CD8-positive, alpha-beta memory T cell (primary cell): ENCODE results near the gene CAPSL. TPM values are rescaled to one million over a fixed set of nuclear protein-coding genes. Genes with fewer than 3 reads are reported as not detected.
A peak's percentile ranks its signal among the peaks of the same experiment; 100 is the strongest.

Experiments used
- CTCF ChIA-PET: fragments of 350-600 bp; sonication (Branson Sonifier 250); formaldehyde crosslinking; loops from one replicate; lab custom pipeline; 2021; ENCODE audit warnings: antibody characterized with exemption; lab: Charles Lee
- POLR2A ChIA-PET: fragments of 350-600 bp; sonication (Branson Sonifier 250); formaldehyde crosslinking; loops from one replicate; lab custom pipeline; 2021; ENCODE audit warnings: antibody characterized with exemption; lab: Charles Lee
- DNase-seq, 5 donors: peaks; one replicate each; pipeline versions ENCODE4 v3.0.0 to v3.0.0-alpha.2; 2020 to 2022; ENCODE audit warnings: mixed read lengths in 1 of 5
- H3K27ac ChIP-seq: one replicate; pipeline ENCODE4 v1.7.0; 2013; ENCODE audit warnings: low read depth, mild to moderate bottlenecking, low read length, moderate library complexity
- H3K27me3 ChIP-seq: 2 replicates; pipeline ENCODE4 v1.7.0; 2013; ENCODE audit warnings: low read length, mild to moderate bottlenecking; ENCODE audit not compliant: insufficient read depth, poor library complexity, severe bottlenecking
- H3K36me3 ChIP-seq: 2 replicates; pipeline ENCODE4 v1.7.0; 2013; ENCODE audit warnings: mild to moderate bottlenecking, low read length, moderate library complexity; ENCODE audit not compliant: insufficient read depth
- H3K4me1 ChIP-seq: 2 replicates; pipeline ENCODE4 v1.7.0; 2013; ENCODE audit warnings: mild to moderate bottlenecking, low read length, moderate library complexity; ENCODE audit not compliant: insufficient read depth
- H3K4me3 ChIP-seq: 2 replicates; pipeline ENCODE4 v1.7.0; 2013; ENCODE audit warnings: mild to moderate bottlenecking, low read length
- H3K9me3 ChIP-seq: 2 replicates; pipeline ENCODE4 v1.7.0; 2013; ENCODE audit warnings: mild to moderate bottlenecking, low read length
- H3K27ac Mint-ChIP-seq, 8 donors: one replicate each; pipeline ENCODE4 v1.8.0; 2020 to 2021; ENCODE audit warnings: mixed read lengths in 8 of 8, mild to moderate bottlenecking in 6 of 8, inconsistent platforms in 3 of 8, moderate library complexity in 3 of 8
- H3K27me3 Mint-ChIP-seq, 2 donors: one replicate each; pipeline ENCODE4 v1.8.0; 2020 to 2021; ENCODE audit warnings: mixed read lengths in 2 of 2, mild to moderate bottlenecking in 1 of 2, moderate library complexity in 1 of 2
- H3K36me3 Mint-ChIP-seq, 3 donors: one replicate each; pipeline ENCODE4 v1.8.0; 2020 to 2021; ENCODE audit warnings: mixed read lengths in 3 of 3, inconsistent platforms in 1 of 3, mild to moderate bottlenecking in 1 of 3
- H3K4me1 Mint-ChIP-seq, 3 donors: one replicate each; pipeline ENCODE4 v1.8.0; 2020 to 2021; ENCODE audit warnings: mixed read lengths in 3 of 3, inconsistent platforms in 1 of 3, mild to moderate bottlenecking in 1 of 3
- H3K4me3 Mint-ChIP-seq, 7 donors: one replicate each; pipeline ENCODE4 v1.8.0; 2020 to 2021; ENCODE audit warnings: mixed read lengths in 7 of 7, mild to moderate bottlenecking in 6 of 7, moderate library complexity in 4 of 7, inconsistent platforms in 2 of 7
- H3K9me3 Mint-ChIP-seq, 5 donors: one replicate each; pipeline ENCODE4 v1.8.0; 2020 to 2022; ENCODE audit warnings: mixed read lengths in 5 of 5, mild to moderate bottlenecking in 3 of 5, moderate library complexity in 2 of 5, inconsistent platforms in 1 of 5
- polyA plus RNA-seq: library from polyadenylated mRNA; unstranded; fragments of 300-500 nt; fragmentation: Illumina TruSeq; gene quantifications from one replicate; pipeline ENCODE4 v1.2.3, GENCODE V29; 2021
- total RNA-seq, 2 experiments: library from RNA; stranded (reverse); gene quantifications; one replicate each; pipeline ENCODE4 v1.2.3, GENCODE V29; 2021

CAPSL gene
- total and polyA plus RNA-seq, 3 experiments from 2014 or later, result 0.40 to 0.59 TPM; not detected in 1

DNA sequence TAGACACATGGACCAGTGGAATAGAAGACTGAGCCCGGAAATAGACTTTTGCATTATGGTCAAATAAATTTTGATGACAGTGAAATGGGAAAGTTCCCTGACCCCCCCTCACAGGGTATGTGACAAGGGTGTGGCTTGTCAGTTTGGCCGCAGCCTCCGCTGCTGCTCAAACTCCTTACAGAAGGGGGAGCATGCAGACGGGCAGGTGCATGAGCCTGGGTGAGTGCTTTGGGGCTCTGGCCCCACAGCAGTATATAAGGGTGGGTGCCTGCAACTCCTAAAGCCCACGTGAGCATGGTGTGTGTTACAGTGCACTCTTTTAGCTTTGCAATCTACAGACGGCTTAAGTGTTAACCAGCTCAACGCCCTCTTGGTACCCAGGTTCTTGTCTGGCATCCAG, 21.9 kb upstream of the CAPSL start:
- CTCF ChIA-PET, result no interaction called here
- Mint-ChIP-seq H3K4me3 (no peak overlapping the region), H3K27ac (no peak overlapping the region), H3K27me3 (peaks cover 27 to 89% of the 10 kb centered on the region in 2 donors), H3K4me1 (no peaks in the 10 kb centered on the region), H3K36me3 (peaks cover 0 to 7% (median 0%) of the 10 kb centered on the region in 3 donors), H3K9me3 (peaks cover 0 to 11% (median 4%) of the 10 kb centered on the region in 5 donors)
- no peak overlapping the region for H3K27ac ChIP-seq
- no peak overlapping the region for H3K4me3 ChIP-seq
- H3K27me3 ChIP-seq, result peaks cover 7% of the 10 kb centered on the region
- H3K9me3 ChIP-seq, result no peaks in the 10 kb centered on the region
- no peak for DNase-seq
- POLR2A ChIA-PET, result no interaction called here
- H3K4me1 ChIP-seq, result no peaks in the 10 kb centered on the region
- no peaks in the 10 kb centered on the region for H3K36me3 ChIP-seq

DNA sequence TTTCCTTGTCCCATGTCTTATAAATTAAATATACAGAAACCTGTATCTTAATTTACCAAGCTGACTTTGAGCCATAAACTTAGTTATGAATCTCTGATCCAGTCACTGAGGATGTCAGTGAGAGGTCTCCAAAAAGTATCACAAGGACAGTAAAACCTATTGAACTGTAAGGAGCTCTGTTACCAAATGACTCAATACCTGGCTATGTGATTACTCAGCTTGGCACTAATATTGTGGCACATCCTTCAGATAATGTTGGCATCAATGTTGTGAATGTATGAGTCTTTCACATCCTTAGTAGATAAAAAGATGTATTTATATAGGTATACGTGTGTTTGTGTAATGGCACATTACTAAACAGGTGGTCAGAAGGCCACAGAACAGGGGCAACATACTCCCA, 18.0 kb upstream of the CAPSL start:
- H3K4me3 Mint-ChIP-seq, result no peak overlapping the region
- DNase-seq, result no peak
- peaks cover 3 to 10% (median 6%) of the 10 kb centered on the region in 3 donors for H3K4me1 Mint-ChIP-seq
- peaks cover 0 to 3% (median 0%) of the 10 kb centered on the region in 3 donors for H3K36me3 Mint-ChIP-seq
- ChIA-PET CTCF (no interaction called here), POLR2A (no interaction called here)
- Histone ChIP-seq H3K27ac (no peak overlapping the region), H3K36me3 (no peaks in the 10 kb centered on the region), H3K27me3 (peaks cover 17% of the 10 kb centered on the region), H3K4me3 (no peak overlapping the region), H3K9me3 (no peaks in the 10 kb centered on the region), H3K4me1 (no peaks in the 10 kb centered on the region)
- H3K27me3 Mint-ChIP-seq, result peaks cover 22 to 95% of the 10 kb centered on the region in 2 donors
- H3K9me3 Mint-ChIP-seq, result peaks cover 0 to 4% (median 4%) of the 10 kb centered on the region in 5 donors
- no peak overlapping the region for H3K27ac Mint-ChIP-seq

DNA sequence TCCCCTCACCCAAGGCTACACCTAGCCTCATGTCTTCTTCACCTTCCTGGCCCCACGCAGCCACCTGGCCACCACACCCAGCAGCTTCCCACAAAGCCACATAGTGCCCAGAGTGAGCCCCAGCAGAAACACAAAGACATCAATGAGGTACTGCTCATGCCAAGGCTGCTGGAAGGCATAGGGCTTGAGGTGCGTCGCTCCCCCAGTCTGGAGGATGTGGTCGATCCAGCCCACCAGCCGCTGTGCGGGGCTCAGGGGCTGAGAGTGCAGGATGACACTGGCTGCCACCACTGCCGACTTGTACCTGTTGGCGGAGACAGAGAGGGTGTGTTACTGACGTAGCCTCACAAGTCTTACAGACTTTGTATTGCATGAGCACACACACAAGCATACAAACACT, 15.8 kb upstream of the CAPSL start:
- H3K27me3 ChIP-seq, result peaks cover 17% of the 10 kb centered on the region
- H3K4me1 ChIP-seq, result no peaks in the 10 kb centered on the region
- no peaks in the 10 kb centered on the region for H3K9me3 ChIP-seq
- Mint-ChIP-seq H3K9me3 (peaks cover 0 to 4% (median 4%) of the 10 kb centered on the region in 5 donors), H3K27me3 (peaks cover 19 to 78% of the 10 kb centered on the region in 2 donors), H3K36me3 (peaks cover 0 to 3% (median 0%) of the 10 kb centered on the region in 3 donors), H3K27ac (no peak overlapping the region), H3K4me3 (peak overlapping the region in 1 of 7 donors; percentile 44), H3K4me1 (peaks cover 3 to 10% (median 6%) of the 10 kb centered on the region in 3 donors)
- ChIA-PET CTCF (no interaction called here), POLR2A (no interaction called here)
- no peak overlapping the region for H3K27ac ChIP-seq
- H3K36me3 ChIP-seq, result no peaks in the 10 kb centered on the region
- peak in 2 of 5 donors; percentile 31 to 47 for DNase-seq
- H3K4me3 ChIP-seq, result no peak overlapping the region

DNA sequence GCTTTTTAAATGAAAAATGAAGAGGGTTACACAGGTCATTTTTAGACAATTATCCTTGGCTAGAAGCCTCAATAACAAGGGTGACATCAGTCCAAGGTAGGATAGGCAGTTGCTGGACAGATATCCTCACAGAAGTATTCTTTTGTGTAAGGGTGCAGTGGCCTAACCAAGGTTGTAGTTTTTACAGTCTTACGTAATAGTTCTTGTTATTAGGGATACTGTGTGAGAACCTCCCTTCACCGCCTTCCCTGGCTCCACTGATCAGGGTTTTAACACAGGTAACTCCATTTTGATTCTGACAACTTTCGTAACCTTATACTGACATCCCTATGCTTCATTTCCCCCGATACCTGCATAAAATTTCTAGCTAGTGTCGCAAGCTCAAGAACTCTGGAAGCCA, 8.7 kb upstream of the CAPSL start:
- Histone ChIP-seq H3K4me3 (no peak overlapping the region), H3K27me3 (no peaks in the 10 kb centered on the region), H3K36me3 (no peaks in the 10 kb centered on the region), H3K9me3 (no peaks in the 10 kb centered on the region), H3K4me1 (no peaks in the 10 kb centered on the region), H3K27ac (no peak overlapping the region)
- no peaks in the 10 kb centered on the region for H3K36me3 Mint-ChIP-seq
- ChIA-PET CTCF (no interaction called here), POLR2A (no interaction called here)
- no peaks in the 10 kb centered on the region for H3K4me1 Mint-ChIP-seq
- no peak for DNase-seq
- no peak overlapping the region for H3K4me3 Mint-ChIP-seq
- H3K9me3 Mint-ChIP-seq, result no peaks in the 10 kb centered on the region
- H3K27ac Mint-ChIP-seq, result no peak overlapping the region
- H3K27me3 Mint-ChIP-seq, result peaks cover 5 to 51% of the 10 kb centered on the region in 2 donors

DNA sequence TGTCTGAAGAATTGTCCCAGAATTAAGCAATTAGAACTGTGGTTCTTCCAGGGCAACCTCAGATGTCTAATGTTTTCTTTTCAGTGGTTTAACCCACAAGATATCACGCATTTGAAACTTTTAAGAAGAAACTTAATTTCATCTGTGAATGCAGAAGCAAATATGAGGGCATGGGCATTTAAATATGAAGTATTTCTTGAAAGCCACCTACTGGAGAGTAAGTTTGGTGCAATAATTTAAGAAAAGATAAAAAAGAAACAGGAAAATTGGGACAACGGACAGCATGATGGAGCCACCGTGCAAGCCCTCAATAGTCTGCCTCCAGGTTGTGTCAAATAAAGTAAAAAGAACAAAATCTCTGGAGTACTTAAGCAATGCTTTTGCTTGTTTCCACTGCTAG, 1.2 kb upstream of the CAPSL start:
- H3K9me3 Mint-ChIP-seq, result no peaks in the 10 kb centered on the region

DNA sequence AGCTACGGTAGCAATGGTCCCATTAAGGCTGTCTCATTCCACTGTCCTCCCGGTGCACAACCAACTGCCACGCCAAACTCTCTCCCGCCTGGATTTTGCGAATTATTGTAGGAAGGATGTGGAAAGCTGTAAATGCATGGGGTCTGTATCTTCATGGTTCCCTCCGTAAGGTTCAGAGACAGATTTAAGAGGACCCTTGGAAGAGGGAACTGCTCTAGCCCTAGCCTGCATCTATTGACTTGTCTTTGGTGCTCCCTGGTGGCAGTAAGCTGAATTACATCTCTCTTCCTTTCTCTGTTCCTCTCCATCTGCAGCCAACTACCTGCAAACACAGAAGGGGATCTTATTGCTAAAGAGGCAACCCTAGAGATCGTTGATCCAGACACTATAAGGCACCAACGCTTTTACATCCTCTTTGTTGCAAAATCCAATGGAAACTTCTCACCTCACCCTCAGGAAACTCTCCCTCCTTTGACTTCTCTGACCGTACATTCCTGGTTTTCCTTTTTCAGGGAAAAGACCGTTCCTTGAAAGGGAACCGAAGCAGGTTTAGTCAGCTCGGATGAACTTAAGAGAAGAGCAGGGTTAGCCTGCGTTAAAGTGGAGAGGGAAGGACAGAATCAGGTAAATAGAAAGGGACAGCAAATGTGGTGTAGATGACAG, 11.9 kb downstream of the CAPSL start:
- Mint-ChIP-seq H3K9me3 (no peaks in the 10 kb centered on the region), H3K27ac (peak overlapping the region in 2 of 8 donors; percentile 27 to 95), H3K4me3 (peak overlapping the region in 6 of 7 donors; percentile 52 to 76 (median 66)), H3K27me3 (peaks cover 1 to 16% of the 10 kb centered on the region in 2 donors), H3K36me3 (peaks cover 0 to 2% (median 0%) of the 10 kb centered on the region in 3 donors), H3K4me1 (peaks cover 24 to 44% (median 39%) of the 10 kb centered on the region in 3 donors)
- H3K4me3 ChIP-seq, result no peak overlapping the region
- H3K36me3 ChIP-seq, result no peaks in the 10 kb centered on the region
- CTCF ChIA-PET, result interaction anchor here (0.7 to 8.1 kb wide), 37 partner anchors 8 to 1402 kb away, joined by 3 to 203 read pairs (median 5); partner anchors contain the start of genes DNAJC21, IL7R and SPEF2
- POLR2A ChIA-PET, result interaction anchor here (1.0 kb wide), 1 partner anchor 46 kb away, joined by 5 read pairs; no protein-coding TSS in a partner anchor
- peaks cover 22% of the 10 kb centered on the region for H3K4me1 ChIP-seq
- no peaks in the 10 kb centered on the region for H3K9me3 ChIP-seq
- peak; percentile 26 to 74 (median 66) for DNase-seq
- H3K27me3 ChIP-seq, result no peaks in the 10 kb centered on the region
- no peak overlapping the region for H3K27ac ChIP-seq

More for the DNA sequence above, 1.2 kb upstream of the CAPSL start:
- H3K36me3 Mint-ChIP-seq, result no peaks in the 10 kb centered on the region
- Histone ChIP-seq H3K4me3 (no peak overlapping the region), H3K4me1 (no peaks in the 10 kb centered on the region), H3K27me3 (no peaks in the 10 kb centered on the region), H3K9me3 (no peaks in the 10 kb centered on the region), H3K27ac (no peak overlapping the region), H3K36me3 (no peaks in the 10 kb centered on the region)
- no peak overlapping the region for H3K27ac Mint-ChIP-seq
- ChIA-PET CTCF (interaction anchor here (1.0 kb wide), 1 partner anchor 13 kb away, joined by 3 read pairs; no protein-coding TSS in a partner anchor), POLR2A (no interaction called here)
- no peaks in the 10 kb centered on the region for H3K4me1 Mint-ChIP-seq
- no peak for DNase-seq
- no peak overlapping the region for H3K4me3 Mint-ChIP-seq
- H3K27me3 Mint-ChIP-seq, result peaks cover 11 to 38% of the 10 kb centered on the region in 2 donors

DNA sequence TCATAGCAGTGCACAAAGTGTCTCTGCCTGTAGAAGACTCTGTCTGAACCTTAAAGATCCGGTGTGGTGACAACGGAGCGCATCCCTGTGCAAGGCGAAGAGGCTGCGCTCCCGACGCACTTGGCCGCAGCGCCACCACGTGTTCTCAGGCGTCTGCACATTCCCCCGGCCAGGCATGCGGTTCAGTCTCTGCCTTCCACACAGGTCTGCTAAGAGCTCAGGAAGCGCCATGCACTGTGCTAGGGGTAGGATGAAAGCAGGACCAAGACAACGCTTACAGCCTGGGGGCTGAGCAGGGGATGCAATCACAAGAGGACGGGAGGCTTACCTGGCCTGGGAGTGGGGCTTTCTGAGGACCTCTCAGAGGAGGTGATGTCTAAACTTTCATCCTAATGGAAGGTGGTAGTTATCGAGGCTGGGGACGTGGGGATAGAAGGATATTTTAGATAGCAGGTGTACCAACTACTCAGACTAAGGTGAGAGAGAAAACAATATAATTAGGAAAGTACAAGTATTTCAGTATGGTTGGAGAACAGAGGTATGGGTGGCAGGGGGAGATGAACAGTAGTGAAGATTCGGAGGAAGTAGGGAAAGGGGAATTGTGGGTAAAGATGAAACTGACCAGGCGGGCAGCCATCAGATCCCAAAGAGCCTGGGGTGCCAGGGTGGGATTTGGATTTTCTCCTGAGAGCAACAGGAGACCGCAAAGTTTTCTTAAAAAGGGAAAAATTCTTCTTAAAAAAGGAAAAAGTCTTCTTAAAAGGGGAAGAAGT, 13.3 kb downstream of the CAPSL start:
- H3K27me3 Mint-ChIP-seq, result peaks cover 0 to 16% of the 10 kb centered on the region in 2 donors
- peak overlapping the region; percentile 18 to 96 (median 85) for H3K27ac Mint-ChIP-seq
- ChIA-PET CTCF (interaction anchor here (0.6 to 8.1 kb wide), 54 partner anchors 9 to 996 kb away, joined by 3 to 203 read pairs (median 4); partner anchors contain the start of genes DNAJC21, IL7R and SPEF2), POLR2A (interaction anchor here (0.6 to 1.3 kb wide), 4 partner anchors 45 to 146 kb away, joined by 4 to 6 read pairs (median 6); no protein-coding TSS in a partner anchor)
- Histone ChIP-seq H3K36me3 (no peaks in the 10 kb centered on the region), H3K4me1 (peaks cover 22% of the 10 kb centered on the region), H3K4me3 (peak overlapping the region; percentile 33), H3K9me3 (no peaks in the 10 kb centered on the region), H3K27me3 (no peaks in the 10 kb centered on the region), H3K27ac (no peak overlapping the region)
- H3K9me3 Mint-ChIP-seq, result no peaks in the 10 kb centered on the region
- peaks cover 24 to 47% (median 41%) of the 10 kb centered on the region in 3 donors for H3K4me1 Mint-ChIP-seq
- peak; percentile 65 to 87 (median 73) for DNase-seq
- H3K4me3 Mint-ChIP-seq, result peak overlapping the region; percentile 5 to 81 (median 74)
- peaks cover 0 to 2% (median 0%) of the 10 kb centered on the region in 3 donors for H3K36me3 Mint-ChIP-seq
